GM06990 (cell line): ENCODE measurements around the gene KIF13A.

Source experiments
- DNase-seq: peaks from one replicate; pipeline ENCODE4 v3.0.0-alpha.2; 2011; ENCODE audit not compliant: insufficient read length; ENCODE audit errors: extremely low read depth
- H3K27me3 ChIP-seq: replicated peaks from 2 replicates; pipeline ENCODE4 v1.6.0; 2011; ENCODE audit warnings: low read length; ENCODE audit not compliant: control insufficient read depth, insufficient read depth
- H3K36me3 ChIP-seq: 2 replicates; pipeline ENCODE4 v1.5.1; 2011; ENCODE audit warnings: low read length; ENCODE audit not compliant: control insufficient read depth, insufficient read depth
- H3K4me3 ChIP-seq: replicated peaks from 2 replicates; pipeline ENCODE4 v1.5.1; 2011; ENCODE audit warnings: low read depth, mild to moderate bottlenecking, control low read depth, low read length
- TF ChIP-seq, protein P1 (sequence below): IDR thresholded peaks from 2 replicates; pipeline ENCODE4 v1.5.1; 2011; ENCODE audit warnings: low read length, control low read depth, mild to moderate bottlenecking, inconsistent platforms; ENCODE audit not compliant: insufficient read depth, poor library complexity, severe bottlenecking

KIF13A gene

DNA sequence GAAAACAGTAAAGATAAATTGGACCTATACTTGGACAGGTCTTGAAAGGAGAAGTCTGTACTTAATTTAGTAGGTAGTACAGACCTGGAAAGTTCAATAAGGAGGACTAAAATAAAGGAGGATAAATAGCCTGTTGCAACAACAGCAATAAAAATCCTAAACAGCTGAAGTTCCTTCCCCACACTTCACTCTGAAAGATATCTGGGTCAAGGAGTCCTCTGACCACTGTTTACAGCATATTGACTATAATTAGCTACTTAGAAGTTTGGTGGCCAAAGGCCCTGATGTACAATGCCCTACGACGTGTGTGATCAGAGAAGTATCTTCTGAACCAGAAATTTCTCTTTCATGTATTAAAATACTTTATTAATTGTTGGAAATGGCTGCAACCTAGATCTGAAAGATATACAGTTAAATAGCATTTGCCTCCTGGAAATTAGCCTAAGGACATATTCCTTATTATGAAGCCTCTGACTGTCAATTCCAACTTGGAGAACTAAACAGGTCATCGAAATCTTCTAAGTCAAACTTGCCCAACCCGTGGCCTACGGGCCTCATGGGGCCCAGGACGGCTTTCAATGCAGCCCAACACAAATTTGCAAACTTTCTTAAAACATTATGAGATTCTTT, 82.8 kb downstream of the KIF13A start:
- Histone ChIP-seq H3K4me3 (no peak overlapping the region), H3K36me3 (no peaks in the 10 kb centered on the region), H3K27me3 (no peaks in the 10 kb centered on the region)
- no peak for DNase-seq
- TF ChIP-seq, protein P1, sequence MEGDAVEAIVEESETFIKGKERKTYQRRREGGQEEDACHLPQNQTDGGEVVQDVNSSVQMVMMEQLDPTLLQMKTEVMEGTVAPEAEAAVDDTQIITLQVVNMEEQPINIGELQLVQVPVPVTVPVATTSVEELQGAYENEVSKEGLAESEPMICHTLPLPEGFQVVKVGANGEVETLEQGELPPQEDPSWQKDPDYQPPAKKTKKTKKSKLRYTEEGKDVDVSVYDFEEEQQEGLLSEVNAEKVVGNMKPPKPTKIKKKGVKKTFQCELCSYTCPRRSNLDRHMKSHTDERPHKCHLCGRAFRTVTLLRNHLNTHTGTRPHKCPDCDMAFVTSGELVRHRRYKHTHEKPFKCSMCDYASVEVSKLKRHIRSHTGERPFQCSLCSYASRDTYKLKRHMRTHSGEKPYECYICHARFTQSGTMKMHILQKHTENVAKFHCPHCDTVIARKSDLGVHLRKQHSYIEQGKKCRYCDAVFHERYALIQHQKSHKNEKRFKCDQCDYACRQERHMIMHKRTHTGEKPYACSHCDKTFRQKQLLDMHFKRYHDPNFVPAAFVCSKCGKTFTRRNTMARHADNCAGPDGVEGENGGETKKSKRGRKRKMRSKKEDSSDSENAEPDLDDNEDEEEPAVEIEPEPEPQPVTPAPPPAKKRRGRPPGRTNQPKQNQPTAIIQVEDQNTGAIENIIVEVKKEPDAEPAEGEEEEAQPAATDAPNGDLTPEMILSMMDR, result no peak

DNA sequence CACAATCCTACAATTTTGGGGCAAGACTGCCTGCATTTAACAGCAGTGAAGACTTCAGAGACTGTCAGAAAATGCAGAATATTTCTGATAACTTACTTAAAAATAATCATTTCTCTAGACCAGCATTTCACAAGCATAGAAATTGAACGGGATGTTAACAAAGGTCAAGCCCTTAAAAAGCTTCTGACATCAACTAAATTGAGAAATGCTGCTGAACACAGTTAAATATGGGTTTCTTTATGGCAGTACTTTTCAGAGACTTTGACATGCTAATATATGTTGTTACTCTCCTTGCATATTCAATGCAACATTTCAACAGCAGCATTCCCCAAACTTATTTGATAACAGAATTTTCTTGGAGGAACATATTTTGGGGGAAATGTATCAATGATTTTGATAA, 84.5 kb downstream of the KIF13A start:
- DNase-seq, result no peak
- H3K4me3 ChIP-seq, result no peak overlapping the region
- H3K27me3 ChIP-seq, result no peaks in the 10 kb centered on the region
- TF ChIP-seq, protein P1, result no peak
- H3K36me3 ChIP-seq, result no peaks in the 10 kb centered on the region

DNA sequence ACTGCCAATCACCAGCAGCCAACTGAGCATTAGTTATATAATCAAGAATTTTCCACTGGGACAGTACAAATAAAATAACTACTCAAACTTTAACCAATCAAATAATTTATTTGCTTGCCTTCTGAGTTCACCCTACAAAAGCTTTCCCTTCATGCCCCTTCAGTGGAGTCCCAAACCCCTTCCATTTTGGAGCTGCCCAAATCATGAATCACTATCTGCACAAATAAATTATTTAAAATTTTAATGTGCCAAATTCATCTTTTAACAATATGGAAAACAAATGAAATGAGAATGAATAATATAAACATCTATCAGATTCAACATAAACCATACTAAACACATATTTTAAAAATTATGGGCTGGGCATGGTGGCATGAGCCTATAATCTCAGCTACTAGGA, 85.9 kb downstream of the KIF13A start:
- no peak for DNase-seq
- no peaks in the 10 kb centered on the region for H3K36me3 ChIP-seq
- H3K27me3 ChIP-seq, result no peaks in the 10 kb centered on the region
- H3K4me3 ChIP-seq, result no peak overlapping the region
- TF ChIP-seq, protein P1, result no peak

DNA sequence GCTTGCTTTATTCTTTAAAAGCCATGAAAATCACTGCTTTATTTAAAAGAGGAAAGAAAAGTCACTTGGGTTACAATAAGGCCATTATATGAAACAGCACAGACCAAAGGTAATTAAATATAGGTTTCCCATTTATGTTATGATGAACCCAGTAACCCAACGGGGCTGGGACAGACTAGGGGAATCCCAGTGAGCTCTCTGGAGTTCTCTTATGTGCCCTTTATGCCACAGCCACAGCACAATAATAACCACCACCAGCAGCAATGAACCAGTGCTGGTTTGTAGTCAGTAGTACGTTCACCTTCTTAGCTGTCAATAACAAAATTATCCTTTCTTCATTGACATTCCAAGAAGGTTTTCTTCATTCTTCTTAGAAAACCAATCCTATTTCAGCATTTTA, 87.4 kb downstream of the KIF13A start:
- H3K4me3 ChIP-seq, result no peak overlapping the region
- no peaks in the 10 kb centered on the region for H3K36me3 ChIP-seq
- TF ChIP-seq, protein P1, result no peak
- H3K27me3 ChIP-seq, result no peaks in the 10 kb centered on the region
- DNase-seq, result no peak

DNA sequence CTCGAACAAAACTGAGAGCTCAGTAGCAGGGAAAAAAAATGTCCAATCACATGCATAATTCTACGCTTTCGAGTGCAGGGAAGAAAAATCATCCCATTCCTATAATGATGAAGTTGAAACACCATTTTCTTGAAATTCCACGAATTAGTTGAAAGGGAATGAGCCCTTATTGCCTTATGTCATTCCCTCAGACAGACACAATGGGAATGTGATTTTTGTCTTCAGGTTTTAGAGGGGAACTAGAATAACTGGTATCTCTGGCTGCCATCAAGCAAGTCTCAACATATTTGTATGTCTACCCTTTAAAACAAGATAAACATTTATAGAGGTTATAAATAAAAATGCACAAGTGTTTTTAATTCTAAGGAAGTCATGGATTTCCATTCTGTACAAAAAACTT, 87.9 kb downstream of the KIF13A start:
- Histone ChIP-seq H3K27me3 (no peaks in the 10 kb centered on the region), H3K4me3 (no peak overlapping the region), H3K36me3 (no peaks in the 10 kb centered on the region)
- no peak for DNase-seq
- TF ChIP-seq, protein P1, result no peak

DNA sequence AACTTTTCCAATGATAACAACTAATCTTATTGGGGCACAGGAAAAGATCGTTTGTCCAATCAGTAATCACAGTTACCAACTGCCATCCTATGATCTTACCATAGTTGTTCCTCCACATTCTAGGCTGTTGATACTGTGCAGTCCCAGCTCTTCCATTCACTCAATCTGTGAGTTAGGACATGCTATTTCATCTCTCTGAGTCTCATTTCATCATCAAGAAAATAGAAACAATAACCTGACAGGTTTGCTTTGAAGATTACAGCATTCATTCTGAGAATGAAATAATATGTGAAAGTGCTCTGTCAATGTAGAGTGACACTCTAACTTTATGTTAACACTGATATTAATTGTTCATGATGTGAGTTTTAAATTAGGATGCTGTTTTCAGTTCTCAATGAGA, 89.8 kb downstream of the KIF13A start:
- DNase-seq, result no peak
- TF ChIP-seq, protein P1, result no peak
- H3K36me3 ChIP-seq, result no peaks in the 10 kb centered on the region
- H3K27me3 ChIP-seq, result no peaks in the 10 kb centered on the region
- H3K4me3 ChIP-seq, result no peak overlapping the region
